HG03520 (cell line): ENCODE results near the gene FXN.
"Not testable (repeated sequence)": the region's sequence is repeated elsewhere in the genome, so short reads cannot be mapped to it uniquely, and the experiment has no call there.

Experiments
- ATAC-seq: cut with Tn5 transposase; IDR thresholded peaks from one replicate; pipeline ENCODE4 v1.9.1; 2021; ENCODE audit warnings: mild to moderate bottlenecking, moderate library complexity; ENCODE audit not compliant: unreplicated experiment

FXN gene

GRCh38 chr9:69097923-69098593 is 62.5 kb downstream of the FXN start:
- ATAC-seq: no peak

- not testable (repeated sequence) for ATAC-seq
These were observed 67.9 kb downstream of the FXN start for GRCh38 chr9:69103348-69103996.

- ATAC-seq: no peak
These were observed 69.4 kb downstream of the FXN start for GRCh38 chr9:69104830-69105527.

GRCh38 chr9:69107771-69108170 is 72.2 kb downstream of the FXN start:
- no peak for ATAC-seq

- not testable (repeated sequence) for ATAC-seq
These were observed 73.2 kb downstream of the FXN start for GRCh38 chr9:69108706-69109105.

GRCh38 chr9:69109152-69109551 is 73.6 kb downstream of the FXN start:
- no peak for ATAC-seq

- ATAC-seq: not testable (repeated sequence)
These were observed 77.1 kb downstream of the FXN start for GRCh38 chr9:69112646-69113045.

- ATAC-seq: no peak
These were observed 80.1 kb downstream of the FXN start for GRCh38 chr9:69115621-69116020.

- no peak for ATAC-seq
These were observed 83.1 kb downstream of the FXN start for GRCh38 chr9:69118656-69119055.

- ATAC-seq: no peak
These were observed 85.0 kb downstream of the FXN start for GRCh38 chr9:69120380-69121154.

- peak; percentile 54 for ATAC-seq
These were observed 85.9 kb downstream of the FXN start for GRCh38 chr9:69121155-69122081.

- ATAC-seq: peak; percentile 65
These were observed 86.6 kb downstream of the FXN start for GRCh38 chr9:69122082-69122548.

GRCh38 chr9:69122549-69123141 is 87.1 kb downstream of the FXN start:
- no peak for ATAC-seq

GRCh38 chr9:69130456-69131441 is 95.2 kb downstream of the FXN start:
- ATAC-seq: no peak

GRCh38 chr9:69131682-69132081 is 96.1 kb downstream of the FXN start:
- no peak for ATAC-seq

GRCh38 chr9:69132361-69132760 is 96.8 kb downstream of the FXN start:
- ATAC-seq: no peak

GRCh38 chr9:69134412-69134811 is 98.9 kb downstream of the FXN start:
- ATAC-seq: no peak

GRCh38 chr9:69136185-69136584 is 100.6 kb downstream of the FXN start:
- no peak for ATAC-seq

- no peak for ATAC-seq
These were observed 101.2 kb downstream of the FXN start for GRCh38 chr9:69136779-69137178.
